ENCODE measurements around the gene SEMA4A.

DNA sequence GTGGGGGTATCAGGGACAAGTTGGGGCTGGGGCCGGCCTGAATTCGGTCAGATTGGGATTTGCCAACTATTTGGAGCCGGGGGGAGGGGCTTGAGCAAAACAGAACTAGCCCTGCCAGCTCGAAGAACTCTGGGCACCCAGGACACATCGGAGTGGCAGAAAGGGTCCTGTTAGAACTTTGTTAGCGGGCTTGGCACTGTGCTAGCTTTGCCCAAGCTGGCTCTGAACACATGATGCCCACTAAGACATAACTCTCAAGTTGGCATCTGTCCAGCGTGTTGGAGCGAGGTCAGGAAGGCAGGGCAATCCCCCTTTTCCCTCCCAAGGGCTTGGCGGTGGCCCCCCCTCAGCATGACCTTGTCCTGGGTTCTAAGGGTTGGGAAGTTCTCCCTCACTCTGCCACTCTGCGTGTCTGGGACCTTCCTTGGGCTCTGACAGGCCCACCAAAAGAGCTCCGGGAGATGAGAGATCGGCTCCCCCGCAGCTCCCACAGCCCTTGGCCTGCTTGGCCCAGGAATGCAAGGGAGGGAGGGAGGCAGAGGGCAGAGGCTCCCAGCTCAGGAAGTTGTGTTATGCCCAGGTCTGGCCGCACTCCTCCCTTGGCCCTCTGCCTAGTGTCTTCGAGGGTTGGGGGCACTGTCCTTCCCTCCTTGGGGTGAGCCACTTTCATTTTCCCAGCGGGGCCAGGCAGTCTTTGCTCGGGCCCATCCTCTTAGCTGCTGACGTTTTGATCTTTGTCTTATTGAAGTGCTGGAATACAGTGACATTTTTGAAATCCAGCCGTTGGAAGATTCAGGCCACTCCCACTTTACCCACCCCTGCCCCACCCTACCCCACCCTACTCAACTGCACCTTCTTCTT, 37.6 kb upstream of the SEMA4A start:
- TF ChIP-seq, protein P1, sequence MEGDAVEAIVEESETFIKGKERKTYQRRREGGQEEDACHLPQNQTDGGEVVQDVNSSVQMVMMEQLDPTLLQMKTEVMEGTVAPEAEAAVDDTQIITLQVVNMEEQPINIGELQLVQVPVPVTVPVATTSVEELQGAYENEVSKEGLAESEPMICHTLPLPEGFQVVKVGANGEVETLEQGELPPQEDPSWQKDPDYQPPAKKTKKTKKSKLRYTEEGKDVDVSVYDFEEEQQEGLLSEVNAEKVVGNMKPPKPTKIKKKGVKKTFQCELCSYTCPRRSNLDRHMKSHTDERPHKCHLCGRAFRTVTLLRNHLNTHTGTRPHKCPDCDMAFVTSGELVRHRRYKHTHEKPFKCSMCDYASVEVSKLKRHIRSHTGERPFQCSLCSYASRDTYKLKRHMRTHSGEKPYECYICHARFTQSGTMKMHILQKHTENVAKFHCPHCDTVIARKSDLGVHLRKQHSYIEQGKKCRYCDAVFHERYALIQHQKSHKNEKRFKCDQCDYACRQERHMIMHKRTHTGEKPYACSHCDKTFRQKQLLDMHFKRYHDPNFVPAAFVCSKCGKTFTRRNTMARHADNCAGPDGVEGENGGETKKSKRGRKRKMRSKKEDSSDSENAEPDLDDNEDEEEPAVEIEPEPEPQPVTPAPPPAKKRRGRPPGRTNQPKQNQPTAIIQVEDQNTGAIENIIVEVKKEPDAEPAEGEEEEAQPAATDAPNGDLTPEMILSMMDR (IDR thresholded peaks at IDR 0.05), result no peak
- TF ChIP-seq POLR2A (IDR thresholded peaks at IDR 0.05), result peak in 1 of 2 donors; percentile 37

All from uterus (tissue), 2 donors.